HepG2 (cell line): ENCODE data around the gene BAHCC1. TPM values are rescaled to one million over a fixed set of nuclear protein-coding genes. Genes with fewer than 3 reads are reported as not detected.

Experiments
- ARID5B ChIP-seq: IDR thresholded peaks from 2 replicates; pipeline ENCODE4 v1.4.0; 2020; ENCODE audit warnings: mild to moderate bottlenecking, missing genetic modification reagents
- DNMT1 ChIP-seq: sonication (generic); formaldehyde crosslinking; IDR thresholded peaks from 2 replicates; pipeline ENCODE4 v1.5.1; 2020; ENCODE audit warnings: mild to moderate bottlenecking, missing genetic modification reagents
- JUN ChIP-seq: sonication (generic); formaldehyde crosslinking; IDR thresholded peaks from 2 replicates; pipeline ENCODE4 v1.4.0; 2020; ENCODE audit warnings: mild to moderate bottlenecking, missing genetic modification reagents
- KDM5A ChIP-seq: fragments of 200-600 bp; sonication (generic); IDR thresholded peaks from 2 replicates; pipeline ENCODE4 v1.7.0; 2018; ENCODE audit warnings: antibody characterized with exemption, mild to moderate bottlenecking, low read length, borderline replicate concordance
- KMT2B ChIP-seq: IDR thresholded peaks from 2 replicates; pipeline ENCODE4 v1.6.1; 2016; ENCODE audit warnings: missing genetic modification reagents, missing compliant biosample characterization
- NFE2 ChIP-seq: sonication (generic); formaldehyde crosslinking; IDR thresholded peaks from 2 replicates; pipeline ENCODE4 v1.4.0; 2020; ENCODE audit warnings: missing genetic modification reagents
- NRL ChIP-seq: sonication (generic); formaldehyde crosslinking; IDR thresholded peaks from 2 replicates; pipeline ENCODE4 v1.5.0; 2020; ENCODE audit warnings: missing genetic modification reagents, mild to moderate bottlenecking, moderate library complexity, borderline replicate concordance
- RERE ChIP-seq: IDR thresholded peaks from 2 replicates; pipeline ENCODE4 v1.6.1; 2016; ENCODE audit warnings: low read depth, missing genetic modification reagents, missing compliant biosample characterization
- SRSF4 ChIP-seq: fragments of 200-400 bp; formaldehyde crosslinking; IDR thresholded peaks from one replicate; pipeline ENCODE4 v1.6.1; 2018; ENCODE audit warnings: mild to moderate bottlenecking, low read depth, low read length, moderate library complexity; ENCODE audit not compliant: poor library complexity, severe bottlenecking
- ZNF598 ChIP-seq: sonication (generic); formaldehyde crosslinking; IDR thresholded peaks from 2 replicates; pipeline ENCODE4 v1.5.1; 2020; ENCODE audit warnings: mild to moderate bottlenecking, missing genetic modification reagents, borderline replicate concordance
- ZNF75D ChIP-seq: sonication (generic); formaldehyde crosslinking; IDR thresholded peaks from 2 replicates; pipeline ENCODE4 v1.8.1; 2023; ENCODE audit warnings: missing genetic modification reagents, mild to moderate bottlenecking, borderline replicate concordance
- ZNF773 ChIP-seq: sonication (generic); formaldehyde crosslinking; IDR thresholded peaks from 2 replicates; pipeline ENCODE4 v1.4.0; 2020; ENCODE audit warnings: missing genetic modification reagents, borderline replicate concordance
- ZNF878 ChIP-seq: sonication (generic); formaldehyde crosslinking; IDR thresholded peaks from 2 replicates; pipeline ENCODE4 v1.8.1; 2023; ENCODE audit warnings: mild to moderate bottlenecking, missing genetic modification reagents, moderate library complexity
- polyA plus RNA-seq, 8 experiments: library from polyadenylated mRNA; depleted of rRNA in 3 of 8; stranded (reverse) in 7 of 8; unstranded in 1 of 8; fragments of >200 nt; fragmentation: Illumina TruSeq in 4 of 8; extraction: Trizol in 4 of 8; gene quantifications; 2 replicates each; pipeline versions ENCODE4 v1.2.1 to v1.2.3, GENCODE V29; 2011 to 2016; ENCODE audit warnings: low read depth in 4 of 8, missing spikeins in 1 of 8, mixed read lengths in 1 of 8; ENCODE audit not compliant: insufficient read depth in 1 of 8
- total RNA-seq, 5 experiments: library from RNA; depleted of rRNA; stranded (reverse); fragments of >200 nt; fragmentation: Illumina TruSeq; extraction: Trizol; gene quantifications; 2 replicates each; pipeline ENCODE4 v1.2.3, GENCODE V29; 2016; ENCODE audit warnings: low read depth in 1 of 5
- TF ChIP-seq, protein P1 (sequence below): sonication (generic); formaldehyde crosslinking; IDR thresholded peaks from 2 replicates; pipeline ENCODE4 v1.4.0; 2020; ENCODE audit warnings: mild to moderate bottlenecking, missing genetic modification reagents, borderline replicate concordance

BAHCC1 gene
- total and polyA plus RNA-seq, 2 of the 13 experiments (the other 11 are each of a cell fraction or from before 2014, with no cell fraction given), result 1.4 to 1.7 TPM

DNA sequence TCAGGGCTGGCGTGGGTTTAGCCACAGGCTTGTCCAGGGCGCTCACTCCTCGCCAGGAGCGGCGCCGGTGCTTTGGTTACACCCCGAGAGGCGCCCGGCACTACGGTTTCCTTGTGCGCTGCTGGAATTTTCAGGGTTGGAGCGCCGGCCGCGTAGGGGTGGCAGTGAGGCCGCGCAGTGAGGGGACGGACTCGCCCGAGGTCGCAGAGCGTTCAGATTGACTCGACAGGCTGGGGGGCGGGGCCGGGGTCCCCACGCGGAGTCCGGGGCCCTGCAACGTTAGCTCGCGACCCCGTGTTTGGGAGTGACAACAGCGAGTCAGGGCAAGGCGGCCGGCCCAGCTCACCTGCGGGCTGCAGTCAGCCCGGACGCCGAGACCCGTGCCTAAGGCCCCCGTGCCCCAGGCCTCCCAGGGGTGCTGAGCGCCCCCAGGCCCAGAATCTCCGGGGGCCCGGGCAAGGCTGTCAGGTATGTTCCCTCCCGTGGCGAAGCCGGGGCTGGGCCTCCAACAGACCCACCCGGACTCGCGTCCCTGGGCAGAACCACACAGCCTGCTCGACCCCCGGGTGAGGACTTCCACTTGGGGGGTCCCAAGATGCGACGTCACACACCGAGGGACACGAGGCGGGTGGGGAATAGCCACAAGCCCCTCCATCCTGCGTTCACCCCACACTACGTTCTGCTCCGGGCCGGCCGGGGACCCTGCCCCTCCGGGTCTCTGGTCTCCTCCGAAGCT lies 118.7 kb downstream of the BAHCC1 start (continued):
- TF ChIP-seq SRSF4, result no peak
- no peak for TF ChIP-seq DNMT1 (CRISPR knock-in tag)
- TF ChIP-seq, protein P1, sequence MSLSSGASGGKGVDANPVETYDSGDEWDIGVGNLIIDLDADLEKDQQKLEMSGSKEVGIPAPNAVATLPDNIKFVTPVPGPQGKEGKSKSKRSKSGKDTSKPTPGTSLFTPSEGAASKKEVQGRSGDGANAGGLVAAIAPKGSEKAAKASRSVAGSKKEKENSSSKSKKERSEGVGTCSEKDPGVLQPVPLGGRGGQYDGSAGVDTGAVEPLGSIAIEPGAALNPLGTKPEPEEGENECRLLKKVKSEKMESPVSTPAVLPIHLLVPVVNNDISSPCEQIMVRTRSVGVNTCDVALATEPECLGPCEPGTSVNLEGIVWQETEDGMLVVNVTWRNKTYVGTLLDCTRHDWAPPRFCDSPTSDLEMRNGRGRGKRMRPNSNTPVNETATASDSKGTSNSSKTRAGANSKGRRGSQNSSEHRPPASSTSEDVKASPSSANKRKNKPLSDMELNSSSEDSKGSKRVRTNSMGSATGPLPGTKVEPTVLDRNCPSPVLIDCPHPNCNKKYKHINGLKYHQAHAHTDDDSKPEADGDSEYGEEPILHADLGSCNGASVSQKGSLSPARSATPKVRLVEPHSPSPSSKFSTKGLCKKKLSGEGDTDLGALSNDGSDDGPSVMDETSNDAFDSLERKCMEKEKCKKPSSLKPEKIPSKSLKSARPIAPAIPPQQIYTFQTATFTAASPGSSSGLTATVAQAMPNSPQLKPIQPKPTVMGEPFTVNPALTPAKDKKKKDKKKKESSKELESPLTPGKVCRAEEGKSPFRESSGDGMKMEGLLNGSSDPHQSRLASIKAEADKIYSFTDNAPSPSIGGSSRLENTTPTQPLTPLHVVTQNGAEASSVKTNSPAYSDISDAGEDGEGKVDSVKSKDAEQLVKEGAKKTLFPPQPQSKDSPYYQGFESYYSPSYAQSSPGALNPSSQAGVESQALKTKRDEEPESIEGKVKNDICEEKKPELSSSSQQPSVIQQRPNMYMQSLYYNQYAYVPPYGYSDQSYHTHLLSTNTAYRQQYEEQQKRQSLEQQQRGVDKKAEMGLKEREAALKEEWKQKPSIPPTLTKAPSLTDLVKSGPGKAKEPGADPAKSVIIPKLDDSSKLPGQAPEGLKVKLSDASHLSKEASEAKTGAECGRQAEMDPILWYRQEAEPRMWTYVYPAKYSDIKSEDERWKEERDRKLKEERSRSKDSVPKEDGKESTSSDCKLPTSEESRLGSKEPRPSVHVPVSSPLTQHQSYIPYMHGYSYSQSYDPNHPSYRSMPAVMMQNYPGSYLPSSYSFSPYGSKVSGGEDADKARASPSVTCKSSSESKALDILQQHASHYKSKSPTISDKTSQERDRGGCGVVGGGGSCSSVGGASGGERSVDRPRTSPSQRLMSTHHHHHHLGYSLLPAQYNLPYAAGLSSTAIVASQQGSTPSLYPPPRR (CRISPR knock-in tag), result no peak
- TF ChIP-seq ZNF773 (CRISPR knock-in tag), result no peak; the same call in 1 of the 2 replicates
- TF ChIP-seq ZNF75D (CRISPR knock-in tag), result no peak
- 0 out of 2 replicates have a peak, but pooled peaks have one; percentile 37 for TF ChIP-seq ZNF598 (CRISPR knock-in tag)
- 0 out of 2 replicates have a peak, but pooled peaks have one; percentile 25 for TF ChIP-seq KMT2B (CRISPR knock-in tag)
- no peak for TF ChIP-seq KDM5A
- peak; percentile 11; the same call in 1 of the 2 replicates for TF ChIP-seq NRL (CRISPR knock-in tag)
- TF ChIP-seq ZNF878 (CRISPR knock-in tag), result peak; percentile 55; the same call in 1 of the 2 replicates
- no peak for TF ChIP-seq NFE2 (CRISPR knock-in tag)
- no peak for TF ChIP-seq JUN (CRISPR knock-in tag)
- no peak; the same call in 1 of the 2 replicates for TF ChIP-seq ARID5B (CRISPR knock-in tag)
- TF ChIP-seq RERE (CRISPR knock-in tag), result 0 out of 2 replicates have a peak, but pooled peaks have one; percentile 28
